Ureter (tissue), 1 donor: ENCODE measurements around the gene TALDO1. TPM values are rescaled to one million over a fixed set of nuclear protein-coding genes. Genes with fewer than 3 reads are reported as not detected.

Source experiments
- DNase-seq: peaks from one replicate; pipeline ENCODE4 v3.0.0-alpha.2; 2020; ENCODE audit warnings: low spot score
- total RNA-seq: library from RNA; stranded (reverse); gene quantifications from one replicate; pipeline ENCODE4 v1.2.4, GENCODE V29; 2023
- donor health status: DM: yes; HTN: yes; CAD: no.

The TALDO1 gene
- total RNA-seq, 1 donor from 2014 or later = 172 TPM

GRCh38 chr11:787084-787675, 39.9 kb downstream of the TALDO1 start:
- no peak for DNase-seq

GRCh38 chr11:788009-788640, 40.9 kb downstream of the TALDO1 start:
- DNase-seq = no peak

GRCh38 chr11:788953-789940, 42.0 kb downstream of the TALDO1 start:
- DNase-seq = no peak

DNA sequence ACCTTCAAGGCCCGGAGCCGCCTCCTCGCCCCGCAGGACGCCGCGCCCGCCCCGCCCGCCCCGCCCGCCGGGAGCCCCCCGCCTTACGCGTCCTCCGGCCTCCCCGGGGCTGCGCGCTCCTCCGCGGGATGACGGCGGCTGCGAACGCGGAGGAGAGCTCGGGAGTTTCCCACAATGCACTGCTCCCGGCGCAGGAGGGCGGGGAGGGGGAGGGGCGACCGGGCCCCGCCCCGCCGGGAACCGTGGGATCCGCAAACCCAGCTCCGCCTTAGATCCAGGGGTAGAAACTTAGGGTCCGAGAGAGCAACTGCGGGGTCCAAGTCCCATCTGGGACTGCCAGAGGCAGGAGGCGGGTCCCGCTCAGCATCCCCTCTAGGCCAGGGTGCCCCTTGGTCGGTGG, 42.7 kb downstream of the TALDO1 start, which contains the start of gene CEND1:
TSS of gene CEND1 (minus strand) at position 148 of the 400 bp plus-strand sequence. CDS start 1,514 bp downstream, outside the sequence.
- no peak for DNase-seq

DNA sequence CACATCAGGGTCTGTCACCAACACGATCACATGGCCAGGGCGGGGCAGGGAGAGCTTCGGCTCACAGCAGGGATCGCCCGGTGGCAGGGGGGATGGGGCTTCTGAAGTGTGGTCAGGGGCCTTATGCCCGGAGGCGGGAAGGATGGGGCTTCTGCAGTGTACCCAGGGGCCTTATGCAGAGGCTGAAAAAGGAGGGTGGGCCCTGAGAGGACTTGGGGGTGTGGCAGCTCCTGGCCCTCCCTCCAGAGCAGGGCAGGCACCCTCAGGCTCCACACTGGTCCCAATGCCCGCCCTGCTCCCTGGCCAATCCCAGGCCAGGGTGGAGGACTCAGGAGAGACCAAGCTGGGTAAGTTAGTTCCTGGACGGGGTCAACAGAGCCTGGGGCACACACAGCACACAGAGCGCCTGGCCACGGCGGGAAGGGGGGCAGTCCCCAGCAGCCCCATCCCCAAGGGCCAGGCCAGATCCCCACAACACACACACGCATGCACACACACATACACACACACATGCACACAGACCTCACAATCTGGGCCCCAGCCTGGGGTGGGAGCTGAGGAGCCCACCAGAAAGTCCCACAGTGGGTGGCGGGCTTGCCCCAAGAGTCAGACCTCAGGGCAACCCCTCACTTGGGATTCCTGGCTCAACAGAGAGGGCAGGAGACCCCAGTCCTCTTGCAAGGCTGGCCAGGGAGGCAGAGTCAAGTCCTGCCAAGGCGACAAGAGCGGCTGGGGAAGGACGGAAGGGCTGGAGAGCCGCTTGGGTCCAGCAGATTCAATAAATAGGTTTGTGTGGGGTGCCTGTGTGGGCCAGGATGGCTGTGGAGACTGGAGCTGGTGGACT, 43.7 kb downstream of the TALDO1 start:
- DNase-seq = no peak

DNA sequence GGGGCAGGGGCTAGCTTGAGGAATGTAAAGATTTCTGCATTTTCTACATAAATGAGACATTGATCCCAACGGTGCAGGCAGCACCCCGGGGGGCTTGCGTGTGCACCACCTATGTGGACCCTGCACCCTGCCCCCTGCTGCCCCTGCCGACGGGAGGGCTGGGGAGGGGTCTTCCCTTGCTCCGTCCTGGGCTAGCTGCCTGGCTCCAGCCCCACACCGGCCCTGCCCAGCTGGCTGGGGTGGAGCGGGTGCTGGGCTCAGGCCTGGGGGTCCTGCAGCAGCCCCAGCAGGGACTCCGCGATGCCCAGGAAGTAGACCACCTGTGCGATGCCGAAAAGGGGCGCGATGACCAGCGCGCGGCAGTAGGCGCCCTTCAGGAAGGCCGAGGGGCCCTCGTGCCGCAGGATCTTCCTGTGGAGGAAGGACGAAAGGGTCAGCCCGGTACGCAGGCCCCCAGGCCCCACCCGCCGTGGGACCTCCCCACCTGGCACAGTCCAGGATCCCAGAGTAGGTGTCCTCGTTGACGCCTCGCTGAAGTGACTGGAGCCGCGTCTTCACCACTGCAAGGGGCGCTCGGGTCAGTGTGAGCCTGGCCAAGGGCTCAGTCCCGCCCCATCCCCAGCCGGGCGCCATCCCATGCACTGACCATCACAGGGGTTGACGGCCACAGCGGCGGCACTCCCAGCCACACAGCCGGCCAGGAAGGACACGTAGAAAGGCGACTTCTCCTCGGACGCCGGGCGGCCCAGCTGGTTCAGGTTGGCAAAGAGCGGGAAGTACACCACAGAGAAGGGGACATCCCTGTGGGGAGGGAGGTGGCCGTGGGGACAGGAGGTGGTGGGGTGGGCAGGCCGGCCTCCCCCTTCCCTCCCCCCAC, 44.6 kb downstream of the TALDO1 start:
- no peak for DNase-seq

- DNase-seq = no peak
Observed at GRCh38 chr11:792535-792821, 45.2 kb downstream of the TALDO1 start.

GRCh38 chr11:792873-793272, 45.6 kb downstream of the TALDO1 start:
- no peak for DNase-seq

GRCh38 chr11:793556-793955, 46.3 kb downstream of the TALDO1 start:
- DNase-seq = no peak

DNA sequence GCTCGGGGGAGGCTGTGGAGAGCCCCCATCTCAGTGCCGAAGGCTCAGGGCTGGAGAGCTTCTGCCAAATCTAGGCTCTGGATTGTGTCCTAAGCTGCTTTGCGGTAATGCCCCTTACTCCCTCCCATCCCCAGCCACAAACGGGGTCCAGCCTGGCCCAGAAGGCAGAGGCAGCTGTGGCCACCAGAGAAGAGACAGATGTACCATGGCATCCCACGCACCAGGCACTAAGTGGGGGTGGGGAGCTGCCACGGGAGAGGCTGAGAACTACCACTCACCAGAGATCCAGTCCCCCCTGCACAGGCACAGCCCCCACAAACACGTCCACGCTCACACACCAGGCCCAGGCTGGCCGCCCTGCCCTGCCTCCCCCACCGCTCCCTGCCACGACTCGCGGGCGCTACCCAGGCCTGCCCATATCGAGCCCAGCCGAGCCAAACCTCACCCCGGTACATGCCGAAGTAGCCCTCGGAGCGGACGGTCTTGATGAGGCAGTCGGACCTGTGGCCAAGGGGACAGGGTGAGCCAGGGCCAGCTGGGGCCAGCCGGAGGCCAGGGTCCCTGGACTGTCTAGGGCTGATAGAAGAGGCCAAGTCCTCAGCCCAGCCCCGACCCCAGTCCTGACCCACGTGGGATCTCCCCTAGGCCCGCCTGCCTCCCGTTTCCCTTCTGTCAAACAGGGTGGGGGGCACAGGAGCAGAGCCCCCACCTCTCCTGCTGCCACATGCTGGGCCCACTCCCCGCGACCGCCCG, 46.9 kb downstream of the TALDO1 start:
- no peak for DNase-seq

GRCh38 chr11:794766-795633, 47.7 kb downstream of the TALDO1 start:
- DNase-seq = no peak

DNA sequence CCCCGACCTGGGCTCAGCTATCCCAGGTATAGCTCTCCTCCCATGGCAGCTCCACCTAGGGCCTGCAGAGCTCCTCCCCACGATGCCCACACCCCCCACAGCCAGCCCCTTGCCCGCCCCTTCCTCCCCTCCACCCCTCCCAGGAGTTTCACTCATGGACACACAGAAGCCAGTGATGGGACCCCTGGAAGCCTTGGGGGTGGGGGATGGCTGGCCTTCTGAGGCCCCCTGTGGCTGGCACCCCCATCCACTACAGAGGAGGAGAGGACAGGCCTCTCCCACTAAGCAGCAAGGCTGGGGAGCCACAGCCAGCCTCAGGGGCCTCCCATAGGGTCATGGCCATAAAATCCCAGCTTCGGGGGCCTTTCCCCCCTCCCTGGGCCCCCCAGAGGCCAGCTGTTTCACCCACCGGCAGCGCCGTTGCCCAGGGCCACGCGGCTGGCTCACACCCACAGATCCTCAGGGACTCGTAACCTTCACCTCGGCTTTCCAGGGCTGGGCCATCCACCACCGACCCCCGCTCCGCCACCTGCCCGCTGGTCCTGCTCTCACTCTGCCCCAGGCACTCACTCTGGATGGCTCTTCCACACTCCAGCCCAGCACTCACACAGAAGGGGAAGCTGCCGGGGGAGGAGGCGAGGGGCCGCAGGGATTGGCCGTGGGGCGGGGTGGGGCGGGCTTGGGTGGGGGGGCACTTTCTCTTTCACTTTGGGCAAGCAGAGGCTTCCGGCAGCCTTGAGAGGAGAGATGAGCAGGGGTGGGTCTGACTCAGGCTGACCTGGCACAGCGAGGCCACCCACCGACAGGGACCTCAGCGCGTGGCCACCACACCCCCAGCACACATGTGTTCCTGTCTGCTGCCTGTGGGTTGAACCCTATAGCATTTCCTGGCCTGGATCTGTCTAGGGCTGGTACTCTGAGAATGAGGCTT, 48.6 kb downstream of the TALDO1 start:
- peak; percentile 84 for DNase-seq

- no peak for DNase-seq
Observed at GRCh38 chr11:796565-797295, 49.5 kb downstream of the TALDO1 start.

GRCh38 chr11:797296-798092, 50.2 kb downstream of the TALDO1 start:
- DNase-seq = peak; percentile 76

DNA sequence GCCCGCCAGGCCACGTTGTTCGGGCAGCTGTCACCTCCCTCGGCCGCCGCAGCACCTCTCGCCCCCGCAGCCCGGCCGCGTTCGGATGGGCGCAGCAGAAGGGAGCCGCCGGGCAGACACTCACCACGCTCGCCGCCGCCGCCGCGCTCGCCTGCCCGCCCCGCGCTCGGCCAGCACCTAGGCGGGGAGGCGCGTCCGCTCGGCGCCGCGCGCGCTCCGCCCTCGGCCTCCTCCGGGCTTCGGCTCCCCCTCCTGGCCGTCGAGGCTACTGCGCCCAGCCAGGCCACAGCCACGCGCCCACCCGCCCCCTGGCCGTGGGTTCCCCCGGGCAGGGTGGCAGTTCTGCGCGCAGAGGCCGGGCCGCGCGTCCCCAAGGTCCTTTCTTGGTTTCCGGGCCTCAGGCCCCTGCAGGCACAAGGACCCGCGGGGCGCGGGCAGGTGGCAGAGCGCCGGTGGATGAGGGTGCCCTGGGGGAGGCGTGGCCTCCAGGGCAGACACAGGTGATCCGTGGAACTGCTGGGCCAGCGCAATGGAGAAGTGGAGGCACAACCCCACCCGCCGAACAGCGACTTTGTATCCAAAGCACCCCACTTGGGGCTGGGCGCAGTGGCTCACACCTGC, 50.9 kb downstream of the TALDO1 start, which contains the start of gene SLC25A22:
TSS of gene SLC25A22 (minus strand) at position 189 of the 621 bp plus-strand sequence. CDS start 3,275 bp downstream, outside the sequence.
- DNase-seq = no peak
